PC-3 (cell line): ENCODE results near the gene UNC13C. TPM values are rescaled to one million over a fixed set of nuclear protein-coding genes. Genes with fewer than 3 reads are reported as not detected.

Experiments
- ATAC-seq: fragments of 200-7000 bp; cut with Tn5 transposase; 2 replicates; pipeline ENCODE4 v1.9.1; 2020; ENCODE audit warnings: mild to moderate bottlenecking, moderate library complexity
- BruUV-seq: library from RNA; stranded (reverse); fragments of 400-500 nt; replicated peaks from 2 replicates; lab custom pipeline; 2021; lab: Mats Ljungman, UMichigan
- CTCF ChIA-PET: fragments of 300-600 bp; sonication (Branson Sonifier 250); formaldehyde crosslinking; loops from one replicate; lab custom pipeline; 2022; ENCODE audit warnings: antibody characterized with exemption; lab: Charles Lee
- POLR2A ChIA-PET: fragments of 300-600 bp; sonication (Branson Sonifier 250); formaldehyde crosslinking; loops from one replicate; lab custom pipeline; 2022; ENCODE audit warnings: antibody characterized with exemption; ENCODE audit not compliant: unreplicated experiment; lab: Charles Lee
- DNase-seq: peaks from one replicate; pipeline ENCODE4 v3.0.0-alpha.2; 2015
- H2AFZ ChIP-seq: fragments of 300-600 bp; sonication (generic); 2 replicates; pipeline ENCODE4 v1.6.0; 2016; ENCODE audit warnings: antibody characterized with exemption, low read length
- H3F3A ChIP-seq: fragments of 300-600 bp; sonication (generic); one replicate; pipeline ENCODE4 v1.6.0; 2017; ENCODE audit warnings: antibody characterized with exemption, low read length, control low read depth, mild to moderate bottlenecking; ENCODE audit not compliant: unreplicated experiment
- H3K27ac ChIP-seq: fragments of 300-600 bp; sonication (generic); 2 replicates; pipeline ENCODE4 v1.5.1; 2016; ENCODE audit warnings: mild to moderate bottlenecking, low read length
- H3K27me3 ChIP-seq: fragments of 300-600 bp; sonication (generic); 2 replicates; pipeline ENCODE4 v1.6.1; 2016; ENCODE audit warnings: low read length, mixed read lengths
- H3K36me3 ChIP-seq: fragments of 300-600 bp; sonication (generic); 2 replicates; pipeline ENCODE4 v1.6.1; 2016; ENCODE audit warnings: low read depth, mixed run types, low read length, mixed read lengths
- H3K4me1 ChIP-seq: fragments of 300-600 bp; sonication (generic); 2 replicates; pipeline ENCODE4 v1.5.1; 2016; ENCODE audit warnings: low read length; ENCODE audit not compliant: insufficient read depth
- H3K4me2 ChIP-seq: fragments of 300-600 bp; sonication (generic); 2 replicates; pipeline ENCODE4 v1.6.0; 2016; ENCODE audit warnings: low read length
- H3K4me3 ChIP-seq: fragments of 300-600 bp; sonication (generic); 2 replicates; pipeline ENCODE4 v1.5.1; 2016; ENCODE audit warnings: mild to moderate bottlenecking, low read length, mixed read lengths
- H3K79me2 ChIP-seq: fragments of 300-600 bp; sonication (generic); 2 replicates; pipeline ENCODE4 v1.6.1; 2017; ENCODE audit warnings: low read length, mixed read lengths
- H3K9ac ChIP-seq: fragments of 300-600 bp; sonication (generic); 2 replicates; pipeline ENCODE4 v1.6.0; 2016; ENCODE audit warnings: mild to moderate bottlenecking, low read length
- H3K9me2 ChIP-seq: fragments of 300-600 bp; sonication (generic); replicated peaks from 2 replicates; pipeline ENCODE4 v1.6.1; 2016; ENCODE audit warnings: mixed run types, low read length, mixed read lengths
- H3K9me3 ChIP-seq: fragments of 300-600 bp; sonication (generic); 2 replicates; pipeline ENCODE4 v1.6.1; 2016; ENCODE audit warnings: low read length, mixed read lengths
- H4K20me1 ChIP-seq: fragments of 300-600 bp; sonication (generic); 2 replicates; pipeline ENCODE4 v1.6.1; 2016; ENCODE audit warnings: low read length, mixed read lengths
- CTCF ChIP-seq: fragments of 300-600 bp; sonication (generic); conservative IDR thresholded peaks from 2 replicates; pipeline ENCODE4 v1.5.1; 2017; ENCODE audit warnings: antibody characterized with exemption, low read depth, mild to moderate bottlenecking, low read length
- EZH2 ChIP-seq: fragments of 300-600 bp; sonication (generic); IDR thresholded peaks from one replicate; pipeline ENCODE4 v1.6.1; 2017; ENCODE audit warnings: antibody characterized with exemption, mild to moderate bottlenecking, low read length; ENCODE audit not compliant: unreplicated experiment
- EZH2phosphoT487 ChIP-seq: fragments of 300-600 bp; sonication (generic); IDR thresholded peaks from 2 replicates; pipeline ENCODE4 v1.6.1; 2018; ENCODE audit warnings: mild to moderate bottlenecking, antibody characterized with exemption, low read length, borderline replicate concordance
- intact Hi-C: fragments of 100-400 bp; cut with micrococcal nuclease; formaldehyde crosslinking; loops from 2 replicates; pipeline ENCODE4 v1.9.0; 2023
- total RNA-seq: library from RNA; depleted of rRNA; stranded (reverse); fragments of >200 nt; gene quantifications from 2 replicates; pipeline ENCODE4 v1.2.3, GENCODE V29; 2014

Gene UNC13C
- total RNA-seq, 1 experiment from 2014 or later = not detected

DNA sequence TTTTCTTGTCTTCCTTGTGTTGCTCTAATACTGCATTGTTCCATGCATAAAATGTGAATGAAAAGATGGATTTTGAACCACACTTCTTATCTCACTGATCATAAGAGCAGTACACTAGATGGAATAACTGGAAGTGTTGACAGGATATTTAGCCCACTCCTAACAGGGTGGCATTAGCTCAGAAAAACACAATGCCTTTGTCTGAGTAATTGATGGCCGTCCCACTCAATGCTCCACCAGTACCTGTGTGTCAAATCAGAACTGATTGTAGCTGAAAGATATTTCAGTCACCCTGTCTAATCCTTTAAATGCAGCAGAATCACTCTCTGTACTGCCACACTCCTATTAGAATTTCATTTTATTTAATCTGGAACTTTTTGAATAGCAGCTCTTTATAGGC is 526.5 kb downstream of the UNC13C start:
- Histone ChIP-seq H2AFZ (no peak overlapping the region), H3K36me3 (no peaks in the 10 kb centered on the region), H3K9me2 (no peaks in the 10 kb centered on the region), H3K9me3 (no peaks in the 10 kb centered on the region), H3K27me3 (no peaks in the 10 kb centered on the region), H4K20me1 (no peaks in the 10 kb centered on the region), H3K27ac (no peak overlapping the region), H3K4me1 (no peaks in the 10 kb centered on the region), H3K9ac (no peak overlapping the region), H3F3A (no peaks in the 10 kb centered on the region), H3K79me2 (no peaks in the 10 kb centered on the region), H3K4me2 (no peak overlapping the region), H3K4me3 (no peak overlapping the region)
- intact Hi-C loops = no loop called here
- DNase-seq (no peak), ATAC-seq (no peak)
- POLR2A ChIA-PET = no interaction called here
- CTCF ChIA-PET = no interaction called here
- BruUV-seq = no TSS peak
- TF ChIP-seq EZH2phosphoT487 (no peak), CTCF (no peak), EZH2 (no peak)

DNA sequence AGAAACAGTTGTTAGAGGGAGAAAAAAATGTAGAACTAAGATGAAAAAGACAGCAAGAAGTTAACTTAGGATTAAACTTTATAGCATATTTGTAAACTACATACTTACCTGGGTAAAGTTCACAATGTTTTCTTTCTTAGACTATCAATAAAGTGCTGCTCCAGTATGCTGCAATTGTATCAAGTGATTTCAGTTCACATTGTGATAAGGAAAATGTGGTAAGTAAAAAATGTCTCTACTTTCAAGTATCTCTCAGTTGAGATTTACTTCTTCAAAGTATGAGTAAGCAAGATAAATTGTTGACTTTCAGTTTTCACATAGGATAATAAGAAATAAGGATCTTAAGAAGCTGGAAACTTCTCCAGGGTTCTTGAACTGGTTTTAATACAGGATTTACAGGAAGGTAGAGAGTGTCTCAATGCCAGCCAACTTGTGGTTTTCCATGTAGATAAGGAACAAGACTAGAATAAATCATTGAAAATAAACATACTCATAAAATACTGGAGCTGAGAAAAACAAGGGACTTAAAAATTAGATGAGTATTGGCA is 528.8 kb downstream of the UNC13C start:
- no peaks in the 10 kb centered on the region for H4K20me1 ChIP-seq
- BruUV-seq = no TSS peak
- no peak overlapping the region for H3K27ac ChIP-seq
- CTCF ChIA-PET = no interaction called here
- no peak overlapping the region for H3K4me3 ChIP-seq
- DNase-seq (no peak), ATAC-seq (no peak)
- no peaks in the 10 kb centered on the region for H3K36me3 ChIP-seq
- H3K9ac ChIP-seq = no peak overlapping the region
- intact Hi-C loops = no loop called here
- POLR2A ChIA-PET = no interaction called here
- H3K9me2 ChIP-seq = no peaks in the 10 kb centered on the region
- no peaks in the 10 kb centered on the region for H3K79me2 ChIP-seq
- H3F3A ChIP-seq = no peaks in the 10 kb centered on the region
- H2AFZ ChIP-seq = no peak overlapping the region
- TF ChIP-seq CTCF (no peak), EZH2phosphoT487 (no peak), EZH2 (no peak)
- H3K9me3 ChIP-seq = no peaks in the 10 kb centered on the region
- no peak overlapping the region for H3K4me2 ChIP-seq
- H3K4me1 ChIP-seq = no peaks in the 10 kb centered on the region
- H3K27me3 ChIP-seq = no peaks in the 10 kb centered on the region

- H3K9ac ChIP-seq = no peak overlapping the region
- H3K4me3 ChIP-seq = no peak overlapping the region
- DNase-seq = no peak
- no peak for ATAC-seq
- H3K9me2 ChIP-seq = no peaks in the 10 kb centered on the region
- H2AFZ ChIP-seq = no peak overlapping the region
- H3K27ac ChIP-seq = no peak overlapping the region
- H3K9me3 ChIP-seq = no peaks in the 10 kb centered on the region
- intact Hi-C loops = no loop called here
- ChIA-PET CTCF (no interaction called here), POLR2A (no interaction called here)
- TF ChIP-seq EZH2phosphoT487 (no peak), EZH2 (no peak)
- H3K4me2 ChIP-seq = no peak overlapping the region
- H4K20me1 ChIP-seq = no peaks in the 10 kb centered on the region
- BruUV-seq = no TSS peak
- no peaks in the 10 kb centered on the region for H3K27me3 ChIP-seq
- H3K4me1 ChIP-seq = no peaks in the 10 kb centered on the region
- H3K79me2 ChIP-seq = no peaks in the 10 kb centered on the region
- H3K36me3 ChIP-seq = no peaks in the 10 kb centered on the region
- no peaks in the 10 kb centered on the region for H3F3A ChIP-seq
These were observed 536.4 kb downstream of the UNC13C start for GRCh38 chr15:54514601-54515000.
